Aorta (tissue), 5 donors: Measurements from ENCODE around the gene CNIH3. TPM values are rescaled to one million over a fixed set of nuclear protein-coding genes. Genes with fewer than 3 reads are reported as not detected.

Source experiments
- ATAC-seq: fragments of 200-7000 bp; cut with Tn5 transposase; one replicate; pipeline ENCODE4 v1.9.1; 2022; ENCODE audit warnings: moderate library complexity; ENCODE audit not compliant: low FRiP score
- DNase-seq, 2 donors: peaks; one replicate each; pipeline ENCODE4 v3.0.0-alpha.2; 2020
- H3K27ac ChIP-seq, 2 donors: one replicate each; pipeline ENCODE4 v1.5.1; 2013; ENCODE audit warnings: low read length in 2 of 2, mild to moderate bottlenecking in 2 of 2, moderate library complexity in 2 of 2, control low read depth in 1 of 2, inconsistent platforms in 1 of 2, low read depth in 1 of 2
- H3K27me3 ChIP-seq, 2 donors: one replicate each; pipeline ENCODE4 v1.6.1; 2013; ENCODE audit warnings: control low read depth in 1 of 2, low read length in 1 of 2, mild to moderate bottlenecking in 1 of 2, moderate library complexity in 1 of 2; ENCODE audit not compliant: insufficient read depth in 2 of 2, control insufficient read depth in 1 of 2
- H3K36me3 ChIP-seq, 2 donors: one replicate each; pipeline ENCODE4 v1.6.1; 2013; ENCODE audit warnings: control low read depth in 1 of 2, low read length in 1 of 2, mild to moderate bottlenecking in 1 of 2; ENCODE audit not compliant: insufficient read depth in 2 of 2, control insufficient read depth in 1 of 2
- H3K4me1 ChIP-seq, 2 donors: one replicate each; pipeline ENCODE4 v1.6.1; 2013; ENCODE audit warnings: low read length in 2 of 2, control low read depth in 1 of 2, mild to moderate bottlenecking in 1 of 2, moderate library complexity in 1 of 2; ENCODE audit not compliant: insufficient read depth in 2 of 2, control insufficient read depth in 1 of 2
- H3K4me3 ChIP-seq, 2 donors: one replicate each; pipeline ENCODE4 v1.5.1; 2013; ENCODE audit warnings: low read length in 2 of 2, control low read depth in 1 of 2, mild to moderate bottlenecking in 1 of 2
- H3K9me3 ChIP-seq: one replicate; pipeline ENCODE4 v1.6.1; 2013; ENCODE audit warnings: mild to moderate bottlenecking, low read length; ENCODE audit not compliant: control insufficient read depth
- WGBS, 2 donors: extraction: QIAGEN DNeasy Blood & Tissue Kit; methylation state at CpG; one replicate each; pipeline ENCODE4 v1.1.7; 2013; 5-methylcytosine and 5-hydroxymethylcytosine counted together
- intact Hi-C, 2 donors: fragments of 100-400 bp; cut with DNase I; formaldehyde crosslinking; loops; one replicate each; pipeline versions ENCODE4 v1.14.2 to v1.15.0; 2022
- polyA plus RNA-seq, 2 donors: library from polyadenylated mRNA; stranded (reverse); fragments of 200-250 nt; gene quantifications; one replicate each; pipeline ENCODE4 v1.2.3, GENCODE V29; 2013
- total RNA-seq, 2 donors: library from RNA; stranded (reverse); fragmentation: NEBNext Ultra II Directional; extraction: Animal tissue kit (Norgen Biotek cat#: 25700); gene quantifications; one replicate each; pipeline ENCODE4 v1.2.1, GENCODE V29; 2021
- donor health status: healthy with polysubstance abuse.
- donor health status: Bipolar disorder and iron deficiency.
- donor health status: DM: no; HTN: no; CAD: no.
- donor health status: DM: no; HTN: no; CAD: no.
- donor health status: DM: yes; HTN: yes; CAD: no.

CNIH3 gene
- total and polyA plus RNA-seq, 4 donors: 2.4 to 8.2 (median 3.3) TPM

- Histone ChIP-seq H3K4me3 (no peak overlapping the region), H3K27me3 (no peaks in the 10 kb centered on the region), H3K27ac (no peak overlapping the region), H3K9me3 (peaks cover 7% of the 10 kb centered on the region), H3K4me1 (no peaks in the 10 kb centered on the region), H3K36me3 (no peaks in the 10 kb centered on the region)
- DNase-seq: no peak
- 26 to 31% methylated on average over 5 of the region's 5 CpGs for WGBS, 2 donors
- ATAC-seq: no peak
- intact Hi-C loops: no loop called here
Measured at GRCh38 chr1:224607188-224608148, 8.6 kb upstream of the CNIH3 start.

GRCh38 chr1:224609333-224609732, 6.8 kb upstream of the CNIH3 start:
- ATAC-seq (no peak), DNase-seq (no peak)
- Histone ChIP-seq H3K9me3 (peaks cover 7% of the 10 kb centered on the region), H3K4me3 (no peak overlapping the region), H3K4me1 (no peaks in the 10 kb centered on the region), H3K27me3 (no peaks in the 10 kb centered on the region), H3K27ac (no peak overlapping the region), H3K36me3 (no peaks in the 10 kb centered on the region)
- 43 to 52% methylated on average over 1 of the region's 1 CpG for WGBS, 2 donors
- intact Hi-C loops: no loop called here

- intact Hi-C loops: no loop called here
- H3K36me3 ChIP-seq: no peaks in the 10 kb centered on the region
- no peak for ATAC-seq
- no peak overlapping the region for H3K4me3 ChIP-seq
- WGBS, 2 donors: 90 to 92% methylated on average over 1 of the region's 1 CpG
- no peaks in the 10 kb centered on the region for H3K9me3 ChIP-seq
- H3K27me3 ChIP-seq: no peaks in the 10 kb centered on the region
- H3K4me1 ChIP-seq: no peaks in the 10 kb centered on the region
- no peak overlapping the region for H3K27ac ChIP-seq
- no peak for DNase-seq
Measured at GRCh38 chr1:224612246-224612645, 3.9 kb upstream of the CNIH3 start.

- DNase-seq (no peak), ATAC-seq (no peak)
- H3K4me3 ChIP-seq: no peak overlapping the region
- intact Hi-C loops: no loop called here
- H3K4me1 ChIP-seq: no peaks in the 10 kb centered on the region
- H3K36me3 ChIP-seq: no peaks in the 10 kb centered on the region
- H3K9me3 ChIP-seq: no peaks in the 10 kb centered on the region
- 84 to 87% methylated on average over 6 of the region's 6 CpGs for WGBS, 2 donors
- no peak overlapping the region for H3K27ac ChIP-seq
- H3K27me3 ChIP-seq: peaks cover 0 to 2% of the 10 kb centered on the region in 2 donors
Measured at GRCh38 chr1:224613486-224613885, 2.6 kb upstream of the CNIH3 start.

- H3K9me3 ChIP-seq: no peaks in the 10 kb centered on the region
- DNase-seq (no peak), ATAC-seq (peak; percentile 23)
- H3K4me1 ChIP-seq: no peaks in the 10 kb centered on the region
- no peak overlapping the region for H3K27ac ChIP-seq
- peaks cover 0 to 2% of the 10 kb centered on the region in 2 donors for H3K27me3 ChIP-seq
- 2% methylated on average over 52 of the region's 52 CpGs for WGBS, 2 donors
- H3K4me3 ChIP-seq: no peak overlapping the region
- intact Hi-C loops: no loop called here
- H3K36me3 ChIP-seq: no peaks in the 10 kb centered on the region
Measured at GRCh38 chr1:224616756-224617409, 766 bp downstream of the CNIH3 start.

GRCh38 chr1:224617410-224618355, 1.6 kb downstream of the CNIH3 start:
- 3 to 4% methylated on average over 54 to 55 of the region's 55 CpGs for WGBS, 2 donors
- H3K36me3 ChIP-seq: no peaks in the 10 kb centered on the region
- intact Hi-C loops: no loop called here
- no peak overlapping the region for H3K4me3 ChIP-seq
- no peaks in the 10 kb centered on the region for H3K9me3 ChIP-seq
- no peaks in the 10 kb centered on the region for H3K4me1 ChIP-seq
- no peak overlapping the region for H3K27ac ChIP-seq
- no peak for ATAC-seq
- DNase-seq: no peak
- H3K27me3 ChIP-seq: peaks cover 0 to 2% of the 10 kb centered on the region in 2 donors

GRCh38 chr1:224619209-224619608, 3.1 kb downstream of the CNIH3 start:
- intact Hi-C loops: no loop called here
- Histone ChIP-seq H3K36me3 (no peaks in the 10 kb centered on the region), H3K9me3 (no peaks in the 10 kb centered on the region), H3K27ac (no peak overlapping the region), H3K4me3 (no peak overlapping the region), H3K4me1 (no peaks in the 10 kb centered on the region), H3K27me3 (peaks cover 0 to 2% of the 10 kb centered on the region in 2 donors)
- 61 to 62% methylated on average over 4 of the region's 4 CpGs for WGBS, 2 donors
- ATAC-seq: no peak
- no peak for DNase-seq

GRCh38 chr1:224620105-224620504, 4.0 kb downstream of the CNIH3 start:
- Histone ChIP-seq H3K36me3 (no peaks in the 10 kb centered on the region), H3K27me3 (peaks cover 0 to 2% of the 10 kb centered on the region in 2 donors), H3K4me3 (no peak overlapping the region), H3K4me1 (no peaks in the 10 kb centered on the region), H3K9me3 (no peaks in the 10 kb centered on the region), H3K27ac (no peak overlapping the region)
- intact Hi-C loops: no loop called here
- ATAC-seq: no peak
- no peak for DNase-seq
- WGBS, 2 donors: 63 to 90% methylated on average over 2 of the region's 2 CpGs
